ENCODE results near the gene YJEFN3.

YJEFN3 gene

GRCh38 chr19:19544257-19544953 lies 15.7 kb downstream of the YJEFN3 start:
- H2AFZ ChIP-seq (ENCODE audit: low read depth, low read length, severe bottlenecking) = no peak overlapping the region
- H3K9ac ChIP-seq (ENCODE audit: low read length) = no peak overlapping the region
- no peak for TF ChIP-seq CTCF (IDR thresholded peaks at IDR 0.05; ENCODE audit: insufficient read depth, low read length, poor library complexity, severe bottlenecking)
- TF ChIP-seq EZH2phosphoT487 (conservative IDR thresholded peaks at IDR 0.05; ENCODE audit: low read length) = no peak
- H3K79me2 ChIP-seq (ENCODE audit: insufficient read depth, low read length) = no peaks in the 10 kb centered on the region
- H3K4me3 ChIP-seq (ENCODE audit: insufficient read depth, low read length, poor library complexity, severe bottlenecking) = no peak overlapping the region
- H3K27ac ChIP-seq (ENCODE audit: low read depth, low read length) = no peak overlapping the region
- no peak overlapping the region for H3K4me2 ChIP-seq (ENCODE audit: low read depth, low read length, poor library complexity, severe bottlenecking)
- no peaks in the 10 kb centered on the region for H4K20me1 ChIP-seq (ENCODE audit: low read depth, low read length)
- H3K36me3 ChIP-seq (ENCODE audit: low read length) = no peaks in the 10 kb centered on the region
- H3F3A ChIP-seq (ENCODE audit: insufficient read depth) = no peaks in the 10 kb centered on the region
- H3K27me3 ChIP-seq (ENCODE audit: low read length) = no peaks in the 10 kb centered on the region
- H3K9me3 ChIP-seq (ENCODE audit: insufficient read depth, low read length) = no peaks in the 10 kb centered on the region
- H3K9me2 ChIP-seq (replicated peaks; ENCODE audit: insufficient read depth, low read length) = no peaks in the 10 kb centered on the region

GRCh38 chr19:19544954-19545591 lies 16.4 kb downstream of the YJEFN3 start:
- Histone ChIP-seq H3K9ac (ENCODE audit: low read length) (no peak overlapping the region), H3K9me3 (ENCODE audit: insufficient read depth, low read length) (no peaks in the 10 kb centered on the region), H3F3A (ENCODE audit: insufficient read depth) (no peaks in the 10 kb centered on the region), H2AFZ (ENCODE audit: low read depth, low read length, severe bottlenecking) (no peak overlapping the region), H4K20me1 (ENCODE audit: low read depth, low read length) (no peaks in the 10 kb centered on the region), H3K36me3 (ENCODE audit: low read length) (no peaks in the 10 kb centered on the region), H3K27me3 (ENCODE audit: low read length) (no peaks in the 10 kb centered on the region), H3K4me3 (ENCODE audit: insufficient read depth, low read length, poor library complexity, severe bottlenecking) (no peak overlapping the region), H3K79me2 (ENCODE audit: insufficient read depth, low read length) (no peaks in the 10 kb centered on the region), H3K9me2 (replicated peaks; ENCODE audit: insufficient read depth, low read length) (no peaks in the 10 kb centered on the region), H3K27ac (ENCODE audit: low read depth, low read length) (no peak overlapping the region), H3K4me2 (ENCODE audit: low read depth, low read length, poor library complexity, severe bottlenecking) (no peak overlapping the region)
- TF ChIP-seq EZH2phosphoT487 (conservative IDR thresholded peaks at IDR 0.05; ENCODE audit: low read length) (no peak), CTCF (IDR thresholded peaks at IDR 0.05; ENCODE audit: insufficient read depth, low read length, poor library complexity, severe bottlenecking) (no peak)

GRCh38 chr19:19545707-19546106 lies 17.0 kb downstream of the YJEFN3 start:
- Histone ChIP-seq H4K20me1 (ENCODE audit: low read depth, low read length) (no peaks in the 10 kb centered on the region), H3K9ac (ENCODE audit: low read length) (no peak overlapping the region)

More at GRCh38 chr19:19545707-19546106, 17.0 kb downstream of the YJEFN3 start:
- no peaks in the 10 kb centered on the region for H3K27me3 ChIP-seq (ENCODE audit: low read length)
- H3F3A ChIP-seq (ENCODE audit: insufficient read depth) = no peaks in the 10 kb centered on the region
- no peak overlapping the region for H3K27ac ChIP-seq (ENCODE audit: low read depth, low read length)
- H2AFZ ChIP-seq (ENCODE audit: low read depth, low read length, severe bottlenecking) = no peak overlapping the region
- no peak for TF ChIP-seq EZH2phosphoT487 (conservative IDR thresholded peaks at IDR 0.05; ENCODE audit: low read length)
- no peak for TF ChIP-seq CTCF (IDR thresholded peaks at IDR 0.05; ENCODE audit: insufficient read depth, low read length, poor library complexity, severe bottlenecking)
- H3K9me3 ChIP-seq (ENCODE audit: insufficient read depth, low read length) = no peaks in the 10 kb centered on the region
- H3K9me2 ChIP-seq (replicated peaks; ENCODE audit: insufficient read depth, low read length) = no peaks in the 10 kb centered on the region
- H3K4me2 ChIP-seq (ENCODE audit: low read depth, low read length, poor library complexity, severe bottlenecking) = no peak overlapping the region
- H3K4me3 ChIP-seq (ENCODE audit: insufficient read depth, low read length, poor library complexity, severe bottlenecking) = no peak overlapping the region
- no peaks in the 10 kb centered on the region for H3K79me2 ChIP-seq (ENCODE audit: insufficient read depth, low read length)
- no peaks in the 10 kb centered on the region for H3K36me3 ChIP-seq (ENCODE audit: low read length)
